K562 (cell line): Measurements from ENCODE around the gene LRFN2. TPM values are rescaled to one million over a fixed set of nuclear protein-coding genes. Genes with fewer than 3 reads are reported as not detected.

Source experiments
- BACH1 ChIP-seq: fragments of 200-800 bp; sonication (Bioruptor generic); IDR thresholded peaks from 2 replicates; pipeline ENCODE4 v1.6.1; 2016; ENCODE audit warnings: missing genetic modification characterization, missing compliant biosample characterization
- CBX5 ChIP-seq: IDR thresholded peaks from 2 replicates; pipeline ENCODE4 v1.6.1; 2014; ENCODE audit warnings: low read depth, borderline replicate concordance
- CC2D1A ChIP-seq: fragments of 450-650 bp; IDR thresholded peaks from 2 replicates; pipeline ENCODE4 v1.6.1; 2017; ENCODE audit warnings: mild to moderate bottlenecking
- ELF1 ChIP-seq: fragments of 200-800 bp; sonication (Bioruptor generic); IDR thresholded peaks from 2 replicates; pipeline ENCODE4 v1.6.1; 2016; ENCODE audit warnings: missing genetic modification characterization, missing compliant biosample characterization
- FIP1L1 ChIP-seq: fragments of 200-400 bp; formaldehyde crosslinking; IDR thresholded peaks from 2 replicates; pipeline ENCODE4 v1.6.1; 2018; ENCODE audit warnings: mild to moderate bottlenecking, low read depth, low read length; ENCODE audit not compliant: poor library complexity, severe bottlenecking
- GABPA ChIP-seq: fragments of 200-800 bp; sonication (Bioruptor generic); conservative IDR thresholded peaks from 2 replicates; pipeline ENCODE4 v1.6.1; 2016; ENCODE audit warnings: low read depth, missing genetic modification characterization, missing compliant biosample characterization
- GTF2B ChIP-seq: IDR thresholded peaks from 2 replicates; pipeline ENCODE4 v1.6.1; 2011; ENCODE audit not compliant: insufficient read length; ENCODE audit errors: extremely low read depth
- GTF2E2 ChIP-seq: fragments of 200-800 bp; sonication (Bioruptor generic); IDR thresholded peaks from 2 replicates; pipeline ENCODE4 v1.6.1; 2016; ENCODE audit warnings: missing genetic modification characterization, missing compliant biosample characterization
- HDAC6 ChIP-seq: IDR thresholded peaks from 2 replicates; pipeline ENCODE4 v1.6.1; 2012; ENCODE audit warnings: low read depth, mild to moderate bottlenecking, control low read depth, inconsistent platforms, low read length, moderate library complexity
- HNRNPH1 ChIP-seq: fragments of 200-400 bp; formaldehyde crosslinking; optimal IDR thresholded peaks from 2 replicates; pipeline ENCODE3; 2017; ENCODE audit warnings: low read depth, mild to moderate bottlenecking, low read length, moderate library complexity
- IRF9 ChIP-seq: fragments of 450-650 bp; IDR thresholded peaks from 2 replicates; pipeline ENCODE4 v1.6.1; 2016; ENCODE audit warnings: missing biosample characterization, missing genetic modification characterization
- KLF1 ChIP-seq: fragments of 450-650 bp; IDR thresholded peaks from 2 replicates; pipeline ENCODE4 v1.6.1; 2016; ENCODE audit warnings: missing genetic modification characterization, missing compliant biosample characterization
- MTF1 ChIP-seq: fragments of 250-450 bp; sonication (Bioruptor Pico); IDR thresholded peaks from 2 replicates; pipeline ENCODE4 v1.9.0; 2021; ENCODE audit warnings: moderate library complexity, mild to moderate bottlenecking, inconsistent platforms, borderline replicate concordance
- NBN ChIP-seq: fragments of 450-650 bp; IDR thresholded peaks from 2 replicates; pipeline ENCODE4 v1.6.1; 2016; ENCODE audit warnings: low read depth, mild to moderate bottlenecking
- NCOR1 ChIP-seq: fragments of 450-650 bp; IDR thresholded peaks from 2 replicates; pipeline ENCODE4 v1.6.1; 2016; ENCODE audit warnings: mild to moderate bottlenecking, moderate library complexity
- NKRF ChIP-seq: fragments of 450-650 bp; IDR thresholded peaks from 2 replicates; pipeline ENCODE4 v1.6.1; 2016; ENCODE audit warnings: borderline replicate concordance
- STAT5A ChIP-seq: IDR thresholded peaks from 2 replicates; pipeline ENCODE4 v1.6.1; 2012; ENCODE audit warnings: low read length, inconsistent platforms, borderline replicate concordance
- TAF7 ChIP-seq: fragments of 450-650 bp; IDR thresholded peaks from 2 replicates; pipeline ENCODE4 v1.6.1; 2016; ENCODE audit warnings: missing genetic modification characterization, missing compliant biosample characterization
- TOE1 ChIP-seq, 2 experiments: fragments of 450-650 bp in 1 of 2; sonication (generic) in 1 of 2; formaldehyde crosslinking in 1 of 2; IDR thresholded peaks; 2 replicates each; pipeline versions ENCODE4 v1.7.1 to v1.8.0; 2016 to 2022; ENCODE audit warnings: borderline replicate concordance in 2 of 2, mild to moderate bottlenecking in 2 of 2, antibody characterized with exemption in 1 of 2, inconsistent platforms in 1 of 2, low read depth in 1 of 2, missing genetic modification reagents in 1 of 2, moderate library complexity in 1 of 2
- YBX1 ChIP-seq: fragments of 450-650 bp; IDR thresholded peaks from 2 replicates; pipeline ENCODE4 v1.7.1; 2016; ENCODE audit warnings: mild to moderate bottlenecking
- ZBTB5 ChIP-seq: fragments of 450-650 bp; IDR thresholded peaks from 2 replicates; pipeline ENCODE4 v1.6.1; 2017; ENCODE audit warnings: antibody characterized with exemption
- ZNF175 ChIP-seq: fragments of 200-800 bp; sonication (Bioruptor generic); IDR thresholded peaks from 2 replicates; pipeline ENCODE4 v1.6.1; 2016; ENCODE audit warnings: low read depth, mild to moderate bottlenecking, missing genetic modification characterization, missing compliant biosample characterization
- ZNF707 ChIP-seq: fragments of 250-450 bp; sonication (Bioruptor Pico); conservative IDR thresholded peaks from 2 replicates; pipeline ENCODE4 v1.8.0; 2022; ENCODE audit warnings: inconsistent platforms, mild to moderate bottlenecking, moderate library complexity
- ZNF77 ChIP-seq: fragments of 250-450 bp; sonication (Bioruptor Pico); IDR thresholded peaks from 2 replicates; pipeline ENCODE4 v1.5.0; 2020
- polyA plus RNA-seq, 8 experiments: library from polyadenylated mRNA; depleted of rRNA in 4 of 8; stranded (reverse) in 5 of 8; unstranded in 3 of 8; fragments of >200 nt; fragmentation: Nextera tagmentation in 2 of 8; fragmentation: Illumina TruSeq in 1 of 8; extraction: Ambion mirVana in 2 of 8; extraction: Trizol in 1 of 8; gene quantifications; 2 replicates each; pipeline versions ENCODE4 v1.2.1 to v1.2.3, GENCODE V29; 2011 to 2014; ENCODE audit warnings: inconsistent platforms in 1 of 8, missing spikeins in 1 of 8
- total RNA-seq, 7 experiments: library from RNA; depleted of rRNA in 6 of 7; stranded (reverse); fragments of >200 nt in 6 of 7; fragmentation: Illumina TruSeq in 2 of 7; extraction: Trizol in 2 of 7; gene quantifications; 2 replicates each; pipeline versions ENCODE4 v1.2.1 to v1.2.3, GENCODE V29; 2011 to 2021; ENCODE audit warnings: low replicate concordance in 1 of 7

The LRFN2 gene
- total and polyA plus RNA-seq, 9 of the 15 experiments (the other 6 are each of a cell fraction or from before 2014, with no cell fraction given) = not detected

- TF ChIP-seq CBX5 (no peak), ELF1 (tag) (no peak), NBN (no peak), ZNF175 (CRISPR knock-in tag) (0 out of 2 replicates have a peak, but pooled peaks have one; percentile 27), TOE1 (IDR thresholded peaks at IDR 0.05; ENCODE audit: borderline replicate concordance) (no peak), TOE1 (CRISPR knock-in tag; IDR thresholded peaks at IDR 0.05; ENCODE audit: borderline replicate concordance, low read depth) (no peak), ZNF707 (no peak), GABPA (tag) (no peak), GTF2E2 (tag) (no peak), CC2D1A (0 out of 2 replicates have a peak, but pooled peaks have one; percentile 17), HDAC6 (no peak), TAF7 (no peak), NKRF (no peak), IRF9 (peak; percentile 83), FIP1L1 (no peak), ZNF77 (CRISPR knock-in tag) (no peak), ZBTB5 (no peak), STAT5A (peak; percentile 54; the same call in 1 of the 2 replicates), YBX1 (no peak), MTF1 (no peak), NCOR1 (no peak), HNRNPH1 (no peak), GTF2B (no peak), KLF1 (tag) (no peak), BACH1 (no peak)
These were observed 209.0 kb downstream of the LRFN2 start (continued) for GRCh38 chr6:40378071-40378724.
